Measurements from ENCODE around the gene POLR1F.

DNA sequence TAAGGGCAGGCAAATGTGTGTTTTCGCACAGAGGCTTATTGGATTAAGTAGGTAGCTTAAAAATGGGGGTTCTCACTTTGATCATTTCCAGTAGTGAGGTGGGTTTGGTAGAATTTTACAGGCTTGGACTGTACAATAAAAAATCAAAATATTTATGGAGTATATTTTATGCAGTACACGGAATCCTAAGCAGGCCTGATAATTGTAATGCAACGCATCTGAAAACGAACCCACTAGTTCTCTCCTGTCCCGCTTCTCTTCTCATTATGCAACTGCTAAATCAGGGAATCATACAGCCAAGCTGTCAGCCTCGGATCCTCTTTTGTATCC is 377 bp upstream of the POLR1F start:
- TF ChIP-seq, protein P1, sequence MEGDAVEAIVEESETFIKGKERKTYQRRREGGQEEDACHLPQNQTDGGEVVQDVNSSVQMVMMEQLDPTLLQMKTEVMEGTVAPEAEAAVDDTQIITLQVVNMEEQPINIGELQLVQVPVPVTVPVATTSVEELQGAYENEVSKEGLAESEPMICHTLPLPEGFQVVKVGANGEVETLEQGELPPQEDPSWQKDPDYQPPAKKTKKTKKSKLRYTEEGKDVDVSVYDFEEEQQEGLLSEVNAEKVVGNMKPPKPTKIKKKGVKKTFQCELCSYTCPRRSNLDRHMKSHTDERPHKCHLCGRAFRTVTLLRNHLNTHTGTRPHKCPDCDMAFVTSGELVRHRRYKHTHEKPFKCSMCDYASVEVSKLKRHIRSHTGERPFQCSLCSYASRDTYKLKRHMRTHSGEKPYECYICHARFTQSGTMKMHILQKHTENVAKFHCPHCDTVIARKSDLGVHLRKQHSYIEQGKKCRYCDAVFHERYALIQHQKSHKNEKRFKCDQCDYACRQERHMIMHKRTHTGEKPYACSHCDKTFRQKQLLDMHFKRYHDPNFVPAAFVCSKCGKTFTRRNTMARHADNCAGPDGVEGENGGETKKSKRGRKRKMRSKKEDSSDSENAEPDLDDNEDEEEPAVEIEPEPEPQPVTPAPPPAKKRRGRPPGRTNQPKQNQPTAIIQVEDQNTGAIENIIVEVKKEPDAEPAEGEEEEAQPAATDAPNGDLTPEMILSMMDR (IDR thresholded peaks at IDR 0.05; ENCODE audit: poor library complexity) = no peak
- no peak for TF ChIP-seq EZH2phosphoT487 (IDR thresholded peaks at IDR 0.05; ENCODE audit: low read depth, severe bottlenecking, unreplicated experiment)
